ENCODE data around the gene FCSK.
"Not testable (repeated sequence)": the region's sequence is repeated elsewhere in the genome, so short reads cannot be mapped to it uniquely, and the experiment has no call there.

The FCSK gene

GRCh38 chr16:70432356-70432722 is 22.1 kb upstream of the FCSK start:
- DNase-seq (ENCODE audit: low read depth in 2 of 2) = no peak

DNA sequence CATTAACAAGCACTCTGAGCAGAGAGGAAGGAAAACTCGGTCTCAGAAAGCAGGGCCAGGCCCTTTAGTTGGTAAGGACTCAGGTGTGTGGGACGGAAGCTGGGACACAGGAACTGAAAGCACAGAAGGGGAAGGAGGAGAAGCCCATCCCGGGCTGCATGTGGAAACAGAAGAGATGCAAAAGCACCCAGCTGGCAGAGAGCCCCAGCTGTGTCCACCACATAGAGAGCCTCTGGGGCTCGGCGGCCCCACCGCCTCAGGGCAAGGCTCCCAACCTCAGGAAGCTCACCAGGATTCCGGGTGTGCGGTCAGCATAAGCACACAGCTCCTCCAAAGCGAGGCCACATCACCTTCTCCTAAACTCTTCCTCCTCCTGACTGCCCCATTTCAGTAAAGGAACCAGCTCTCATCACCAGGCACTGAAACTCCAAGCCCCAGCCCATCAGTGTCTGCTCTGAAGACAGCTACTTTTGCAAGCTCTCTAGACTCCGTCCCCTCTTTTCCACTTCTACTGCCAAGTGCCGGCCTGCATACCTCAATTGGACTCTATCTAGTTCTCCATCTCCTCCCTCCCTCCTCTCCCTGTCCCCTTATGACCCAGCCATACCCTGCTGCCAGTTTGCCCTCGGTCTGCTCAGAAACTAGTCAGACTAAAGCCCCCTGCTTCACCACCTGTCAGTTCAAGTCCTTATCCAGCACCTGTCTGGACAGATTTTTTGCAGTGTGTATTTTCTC is 21.5 kb upstream of the FCSK start:
- DNase-seq (ENCODE audit: low read depth in 2 of 2) = no peak

DNA sequence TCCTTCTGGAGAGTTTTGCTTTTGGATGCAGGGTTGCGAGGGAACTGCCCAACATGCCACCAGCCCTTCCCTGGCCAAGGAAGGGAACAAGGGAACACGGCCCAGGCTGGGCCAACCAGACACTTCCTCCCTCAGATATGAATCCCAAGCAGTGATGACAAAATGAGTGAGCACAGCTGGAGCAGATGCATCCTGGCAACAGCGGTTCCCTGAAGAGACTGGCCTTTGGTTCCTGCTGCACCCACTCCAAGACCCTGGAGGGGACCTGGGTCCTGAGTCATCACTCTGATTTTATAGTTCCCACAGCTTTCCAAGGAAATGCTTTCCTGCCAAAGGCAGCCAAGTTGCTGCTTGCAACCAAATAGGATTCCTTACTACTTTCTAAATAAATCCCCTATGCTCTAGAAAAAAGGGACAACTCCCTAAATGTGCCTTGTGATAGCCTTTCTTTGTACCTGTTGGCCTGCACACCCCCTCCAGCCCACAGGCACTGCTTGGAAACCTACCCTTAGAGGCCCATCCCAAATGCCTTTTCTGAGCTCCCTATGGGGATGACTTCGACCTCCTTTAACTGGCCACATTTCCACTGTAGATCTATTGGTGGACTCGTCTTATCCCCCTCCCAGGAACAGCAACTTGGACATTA is 20.8 kb upstream of the FCSK start:
- DNase-seq (ENCODE audit: low read depth in 2 of 2) = no peak

DNA sequence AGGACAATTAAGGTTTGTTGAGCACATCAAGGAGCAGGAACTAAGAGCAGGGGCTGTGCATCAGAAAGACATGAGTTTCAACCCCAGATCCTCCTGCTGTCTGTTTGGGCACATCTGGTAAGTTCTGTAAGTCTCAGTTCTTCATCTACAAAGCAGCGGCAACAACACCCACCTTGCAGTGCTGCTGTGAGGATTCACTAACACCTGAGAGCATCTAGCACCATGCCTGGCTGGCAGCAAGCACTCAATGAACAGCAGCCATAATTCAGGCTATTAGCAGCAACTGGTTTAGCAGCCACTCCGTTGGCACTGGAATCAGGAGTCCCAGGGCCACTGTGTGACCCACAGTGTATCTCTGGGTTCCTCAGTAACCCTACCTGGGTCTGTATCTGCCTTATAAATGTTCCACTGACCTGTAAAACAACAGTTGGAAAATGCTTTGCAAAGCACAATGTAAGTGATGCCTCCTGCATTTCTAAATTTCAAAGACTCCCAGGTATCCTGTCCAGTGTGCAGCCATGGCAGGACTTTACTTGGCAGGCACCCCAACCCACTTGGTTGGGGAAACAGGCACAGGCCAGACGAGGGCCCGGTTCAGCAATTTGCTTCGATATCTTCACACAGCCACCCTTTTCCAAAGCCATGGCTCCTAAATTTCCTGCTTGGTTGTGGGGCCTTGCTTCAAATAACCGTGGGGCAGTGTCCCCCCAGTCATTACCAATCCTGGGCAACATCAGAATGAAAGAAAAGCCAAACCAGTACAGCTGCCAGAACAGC is 19.7 kb upstream of the FCSK start:
- DNase-seq (ENCODE audit: low read depth in 2 of 2) = no peak

GRCh38 chr16:70437017-70437581 is 17.3 kb upstream of the FCSK start:
- DNase-seq (ENCODE audit: low read depth in 2 of 2) = no peak

- DNase-seq (ENCODE audit: low read depth in 2 of 2) = no peak
Measured at GRCh38 chr16:70437582-70438557, 16.5 kb upstream of the FCSK start.

DNA sequence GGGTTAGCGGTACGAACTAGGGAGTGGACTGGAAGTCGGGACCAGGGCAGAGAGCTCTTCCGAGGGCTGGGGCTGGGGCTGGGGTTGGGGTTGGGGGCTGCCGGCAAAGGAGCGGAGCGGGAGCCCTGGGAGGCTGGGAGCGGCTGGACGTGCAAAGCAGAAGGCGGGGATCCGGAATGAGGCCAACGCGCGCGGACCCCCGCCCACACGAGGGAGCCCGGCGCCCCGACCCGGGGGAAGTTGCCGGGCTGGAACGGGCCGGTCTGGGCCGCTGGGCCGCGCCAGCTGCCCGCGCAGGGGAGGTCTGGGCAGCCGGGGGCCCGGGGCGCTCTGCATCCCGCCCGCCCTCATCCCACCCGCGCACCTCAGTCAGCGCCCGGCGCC is 15.8 kb upstream of the FCSK start:
- no peak for DNase-seq (ENCODE audit: low read depth in 2 of 2)

- peak; percentile 87 to 92 for DNase-seq (ENCODE audit: low read depth in 2 of 2)
Measured at GRCh38 chr16:70438969-70439862, 15.2 kb upstream of the FCSK start, which contains the start of gene ST3GAL2. Gene ST3GAL2 (minus strand): TSS chr16:70439100. CDS start chr16:70398530, 40,570 bp downstream.

DNA sequence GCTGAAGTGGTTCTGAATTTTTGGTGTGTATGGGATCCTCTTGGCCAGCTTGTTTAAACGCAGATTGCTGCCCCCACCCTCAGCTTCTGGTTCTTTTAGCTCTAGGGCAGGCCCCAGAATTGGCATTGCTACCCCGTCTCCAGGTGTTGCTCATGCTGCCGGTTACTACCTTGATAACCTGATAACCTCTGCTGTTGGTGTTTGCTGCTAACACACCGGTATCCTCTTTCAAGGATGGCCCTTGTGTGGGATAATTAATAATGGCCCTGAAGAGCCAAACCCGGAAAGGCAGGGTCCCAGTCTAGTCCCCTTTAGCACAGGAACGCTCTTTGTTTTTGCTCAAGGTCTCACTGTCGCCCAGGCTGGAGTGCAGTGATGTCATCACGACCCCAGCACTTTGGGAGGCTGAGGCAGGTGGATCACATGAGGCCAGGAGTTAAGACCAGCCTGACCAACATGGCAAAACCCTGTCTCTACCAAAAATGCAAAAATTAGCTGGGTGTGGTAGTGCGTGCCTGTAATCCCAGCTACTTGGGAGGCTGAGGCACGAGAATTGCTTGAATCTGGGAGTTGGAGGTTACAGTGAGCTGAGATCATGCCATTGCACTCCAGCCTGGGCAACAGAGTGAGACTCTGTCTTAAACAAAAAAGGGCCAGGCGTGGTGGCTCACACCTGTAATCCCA is 14.2 kb upstream of the FCSK start:
- no peak for DNase-seq (ENCODE audit: low read depth in 2 of 2)

DNA sequence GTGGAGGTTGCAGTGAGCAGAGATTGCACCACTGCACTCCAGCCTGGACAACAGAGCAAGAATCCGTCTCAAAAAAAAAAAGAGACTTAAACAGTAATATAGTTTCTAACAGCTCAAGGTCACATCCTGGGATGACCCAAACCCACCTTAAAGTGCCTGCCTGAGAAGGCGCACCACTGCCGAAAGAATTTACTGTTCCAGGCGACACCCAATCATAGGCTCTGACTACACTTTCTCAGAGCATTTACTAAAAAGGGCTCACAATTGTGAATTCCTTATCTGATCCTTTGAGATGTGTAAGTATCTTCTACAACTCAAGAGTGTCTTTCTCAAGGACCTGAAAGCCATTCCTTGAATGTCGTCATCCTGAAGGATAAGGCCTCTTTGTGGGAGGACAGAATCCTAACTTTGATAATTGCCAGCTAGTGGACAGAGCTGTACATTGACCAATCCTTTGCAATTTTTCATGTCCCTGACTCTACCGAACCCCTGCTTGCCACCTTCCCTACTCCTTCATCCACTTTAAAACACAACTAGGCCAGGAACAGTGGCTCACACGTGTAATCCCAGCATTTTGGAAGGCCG is 12.9 kb upstream of the FCSK start:
- no peak for DNase-seq (ENCODE audit: low read depth in 2 of 2)

- no peak for DNase-seq (ENCODE audit: low read depth in 2 of 2)
Measured at GRCh38 chr16:70442344-70442743, 12.1 kb upstream of the FCSK start.

DNA sequence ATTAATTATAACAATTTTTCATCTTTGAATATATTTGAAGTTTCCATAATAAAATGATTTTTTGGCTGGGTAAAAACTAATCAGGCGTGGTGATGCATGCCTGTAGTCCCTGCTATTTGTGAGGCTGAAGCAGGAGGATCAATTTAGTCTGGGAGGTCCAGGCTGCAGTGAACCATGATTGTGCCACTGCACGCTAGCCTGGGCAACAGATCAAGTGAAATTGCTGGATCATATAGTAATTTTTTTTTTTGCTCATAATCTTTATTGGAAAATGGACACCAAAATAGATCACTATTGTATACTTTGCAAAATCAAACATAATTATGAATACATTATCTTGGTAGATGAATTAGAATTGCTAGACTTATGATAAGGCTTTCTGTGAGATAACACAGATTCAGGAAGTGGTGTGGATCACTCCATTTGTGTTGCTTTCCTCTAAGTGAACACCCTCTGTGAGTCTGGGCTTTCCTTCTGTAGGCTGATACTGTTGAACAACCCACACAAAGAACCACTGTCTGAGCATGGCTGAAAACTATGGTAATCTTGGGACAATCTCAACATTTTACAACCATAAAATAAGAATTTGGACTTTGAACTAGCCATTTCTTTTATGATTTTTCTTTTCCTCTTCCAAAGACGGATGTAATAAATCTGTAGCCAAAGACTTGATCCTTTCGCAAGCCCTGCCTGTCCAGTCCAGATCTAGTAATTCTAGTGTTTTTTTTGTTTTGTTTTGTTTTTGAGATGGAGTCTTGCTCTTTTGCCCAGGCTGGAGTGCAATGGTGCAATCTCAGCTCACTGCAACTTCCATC is 9.9 kb upstream of the FCSK start:
- no peak for DNase-seq (ENCODE audit: low read depth in 2 of 2)

DNA sequence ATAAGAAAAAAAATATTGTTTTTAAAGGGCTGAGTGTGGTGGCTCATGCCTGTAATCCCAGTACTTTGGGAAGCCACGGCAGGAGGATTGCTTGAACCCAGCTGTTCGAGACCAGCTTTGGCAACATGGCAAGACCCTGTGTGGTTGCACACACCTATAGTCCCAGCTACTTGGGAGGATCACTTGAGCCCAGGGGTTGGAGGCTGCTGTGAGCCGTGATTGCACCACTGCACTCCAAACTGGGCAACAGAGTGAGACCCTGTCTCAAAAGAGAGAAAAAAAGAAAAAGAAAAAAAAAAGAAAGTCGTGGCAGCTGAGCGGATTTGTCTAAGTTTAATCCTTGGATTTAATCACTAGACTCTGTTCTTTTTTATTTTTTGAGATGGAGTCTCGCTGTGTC is 6.3 kb upstream of the FCSK start:
- no peak for DNase-seq (ENCODE audit: low read depth in 2 of 2)

DNA sequence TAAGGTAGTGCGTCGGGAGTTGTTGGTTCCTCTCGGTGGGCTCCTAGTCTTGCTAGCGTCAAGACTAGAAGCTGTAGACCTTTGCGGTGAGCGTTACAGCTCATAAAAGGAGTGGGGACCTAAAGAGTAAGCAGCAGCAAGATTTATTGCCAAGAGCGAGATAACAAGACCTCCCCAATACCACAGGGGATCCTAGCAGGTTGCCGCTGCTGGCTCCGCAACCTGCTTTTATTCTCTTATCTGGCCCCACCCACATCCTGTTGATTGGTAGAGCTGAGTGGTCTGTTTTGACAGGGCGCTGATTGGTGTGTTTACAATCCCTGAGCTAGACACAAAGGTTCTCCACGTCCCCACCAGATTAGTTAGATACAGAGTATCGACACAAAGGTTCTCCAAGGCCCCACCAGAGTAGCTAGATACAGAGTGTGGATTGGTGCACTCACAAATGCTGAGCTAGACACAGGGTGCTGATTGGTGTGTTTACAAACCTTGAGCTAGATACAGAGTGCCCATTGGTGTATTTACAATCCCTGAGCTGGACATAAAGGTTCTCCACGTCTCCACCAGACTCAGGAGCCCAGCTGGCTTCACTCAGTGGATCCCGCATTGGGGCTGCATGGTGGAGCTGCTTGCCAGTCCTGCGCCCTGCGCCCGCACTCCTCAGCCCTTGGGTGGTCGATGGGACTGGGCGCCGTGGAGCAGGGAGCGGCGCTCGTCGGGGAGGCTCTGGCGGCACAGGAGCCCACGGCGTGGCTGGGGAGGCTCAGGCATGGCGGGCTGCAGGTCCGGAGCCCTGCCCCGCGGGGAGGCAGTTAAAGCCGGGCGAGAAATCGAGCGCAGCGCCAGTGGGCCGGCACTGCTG is 4.0 kb upstream of the FCSK start:
- not testable (repeated sequence) for DNase-seq (ENCODE audit: low read depth in 2 of 2)

- DNase-seq (ENCODE audit: low read depth in 2 of 2) = not testable (repeated sequence)
Measured at GRCh38 chr16:70451004-70451340, 3.4 kb upstream of the FCSK start.

GRCh38 chr16:70453117-70453891 is 1.1 kb upstream of the FCSK start:
- no peak for DNase-seq (ENCODE audit: low read depth in 2 of 2)

DNA sequence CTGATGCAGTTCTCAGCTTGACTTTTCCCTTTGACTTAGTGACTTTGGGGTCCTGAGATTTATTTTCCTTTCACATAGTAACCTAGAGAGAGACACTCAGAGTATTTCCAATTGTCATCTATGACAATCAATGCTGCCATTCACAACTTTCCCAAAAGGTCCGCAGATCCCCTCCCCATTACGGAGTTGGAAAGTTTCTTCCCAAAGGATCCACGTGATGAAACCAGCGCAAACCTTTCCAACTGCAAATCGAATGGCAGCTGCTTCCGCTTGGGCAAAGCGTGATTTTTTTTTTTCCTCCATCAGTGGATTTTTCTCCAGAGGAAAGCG is 538 bp upstream of the FCSK start:
- DNase-seq (ENCODE audit: low read depth in 2 of 2) = no peak
